Peyer's patch (tissue), 4 donors: ENCODE results near the gene SMIM12. TPM values are rescaled to one million over a fixed set of nuclear protein-coding genes. Genes with fewer than 3 reads are reported as not detected.

Source experiments
- DNase-seq, 3 donors: peaks; one replicate each; pipeline ENCODE4 v3.0.0-alpha.2; 2017 to 2019
- H3K27ac ChIP-seq, 4 donors: fragments of 200-600 bp; sonication (generic); one replicate each; pipeline ENCODE4 v1.5.1; 2016 to 2019
- H3K27me3 ChIP-seq, 2 donors: fragments of 200-600 bp; sonication (generic); one replicate each; pipeline ENCODE4 v1.5.1; 2019
- H3K36me3 ChIP-seq, 3 donors: fragments of 200-600 bp; sonication (generic); one replicate each; pipeline ENCODE4 v1.5.1; 2016 to 2019
- H3K4me1 ChIP-seq, 4 donors: fragments of 200-600 bp; sonication (generic); one replicate each; pipeline ENCODE4 v1.5.1; 2016 to 2019
- H3K4me3 ChIP-seq, 4 donors: fragments of 200-600 bp; sonication (generic); 1 replicate in 3 of 4; 2 replicates in 1 of 4; pipeline ENCODE4 v1.5.1; 2016 to 2019; ENCODE audit warnings: mild to moderate bottlenecking in 1 of 4
- H3K9me3 ChIP-seq, 4 donors: fragments of 200-600 bp; sonication (generic); one replicate each; pipeline ENCODE4 v1.5.1; 2016 to 2019; ENCODE audit warnings: mild to moderate bottlenecking in 1 of 4
- CTCF ChIP-seq, 6 experiments: fragments of 450-650 bp in 4 of 6; fragments of 200-600 bp in 2 of 6; sonication (generic) in 1 of 6; IDR thresholded peaks; one replicate each; pipeline ENCODE4 v1.5.1; 2017 to 2019; ENCODE audit warnings: antibody characterized with exemption in 6 of 6, mild to moderate bottlenecking in 3 of 6, moderate library complexity in 1 of 6
- POLR2A ChIP-seq, 2 donors: fragments of 450-650 bp; IDR thresholded peaks; one replicate each; pipeline ENCODE4 v1.5.1; 2017; ENCODE audit warnings: antibody characterized with exemption in 2 of 2, mild to moderate bottlenecking in 2 of 2, moderate library complexity in 2 of 2
- total RNA-seq, 4 donors: library from RNA; depleted of rRNA; stranded (reverse); fragments of >200 nt; gene quantifications; one replicate each; pipeline ENCODE4 v1.1.0, GENCODE V29; 2016

Gene SMIM12
- total RNA-seq, 4 donors from 2014 or later, result 10.7 to 40.3 (median 30.0) TPM

DNA sequence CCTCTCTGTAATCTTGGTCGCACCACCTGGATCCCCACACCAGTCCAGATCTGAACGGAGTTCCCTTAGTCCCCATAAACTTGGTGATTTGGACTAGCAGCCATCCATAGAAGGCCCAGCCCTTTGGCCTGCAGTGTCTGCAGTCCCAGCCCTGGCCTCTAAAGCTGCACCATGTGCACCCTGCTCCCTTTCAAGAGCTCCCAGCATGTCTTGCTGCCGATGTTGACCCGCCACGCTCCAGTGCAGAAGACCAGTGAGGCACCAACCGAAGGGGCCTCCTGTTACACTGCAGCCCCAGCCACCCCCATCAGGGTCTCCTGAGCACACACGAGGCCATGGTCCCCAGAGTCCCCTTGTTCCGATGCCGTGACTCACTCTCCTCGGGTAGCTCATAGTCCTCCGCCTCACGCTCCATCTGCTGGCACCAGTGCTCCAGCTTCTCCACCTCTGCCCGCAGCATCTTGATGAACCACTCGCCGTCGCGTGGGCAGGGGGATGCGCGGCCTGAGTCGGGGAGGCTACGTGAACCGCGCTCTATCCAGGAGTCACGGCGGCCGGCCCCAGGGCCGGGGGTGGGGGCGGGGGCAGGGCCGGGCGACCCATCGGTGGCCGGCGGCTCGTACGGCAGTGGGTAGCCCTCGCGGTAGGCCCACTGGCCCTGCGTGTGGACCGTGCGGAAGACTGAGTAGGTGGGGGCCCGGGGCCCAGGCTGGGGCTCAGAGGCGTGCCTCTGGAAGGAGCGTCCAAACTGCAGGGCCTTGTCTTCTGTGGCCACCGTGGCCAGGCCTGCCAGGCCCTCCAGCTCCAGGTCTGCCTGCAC is 8.9 kb upstream of the SMIM12 start:
- TF ChIP-seq CTCF (IDR thresholded peaks at IDR 0.05) (no peak), POLR2A (IDR thresholded peaks at IDR 0.05) (no peak)
- Histone ChIP-seq H3K4me1 (peaks cover 0 to 15% (median 7%) of the 10 kb centered on the region in 4 donors), H3K27ac (no peak overlapping the region), H3K36me3 (no peaks in the 10 kb centered on the region), H3K9me3 (no peaks in the 10 kb centered on the region), H3K4me3 (no peak overlapping the region), H3K27me3 (no peaks in the 10 kb centered on the region)
- DNase-seq, result no peak

DNA sequence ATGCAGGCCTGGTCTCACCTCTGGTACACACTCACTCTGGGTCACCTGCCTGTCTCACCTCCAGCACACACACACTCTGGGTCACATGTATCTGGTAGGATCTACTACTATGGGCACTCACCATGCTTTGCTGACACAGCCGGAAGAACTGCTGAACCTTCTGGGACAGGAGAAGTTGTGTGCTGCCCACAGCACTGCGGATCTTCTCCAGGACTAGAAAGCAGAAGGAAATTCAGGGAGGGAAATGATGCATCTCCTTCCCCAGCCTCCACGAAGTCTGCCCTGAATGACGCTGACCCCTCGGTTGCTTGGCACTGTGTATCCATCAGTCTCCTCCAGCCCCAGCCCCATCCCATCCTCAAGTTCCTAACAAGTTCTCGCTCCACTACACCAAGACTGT is 7.9 kb upstream of the SMIM12 start:
- H3K4me1 ChIP-seq, result peaks cover 0 to 18% (median 7%) of the 10 kb centered on the region in 4 donors
- TF ChIP-seq POLR2A (IDR thresholded peaks at IDR 0.05) (no peak), CTCF (IDR thresholded peaks at IDR 0.05) (no peak)

DNA sequence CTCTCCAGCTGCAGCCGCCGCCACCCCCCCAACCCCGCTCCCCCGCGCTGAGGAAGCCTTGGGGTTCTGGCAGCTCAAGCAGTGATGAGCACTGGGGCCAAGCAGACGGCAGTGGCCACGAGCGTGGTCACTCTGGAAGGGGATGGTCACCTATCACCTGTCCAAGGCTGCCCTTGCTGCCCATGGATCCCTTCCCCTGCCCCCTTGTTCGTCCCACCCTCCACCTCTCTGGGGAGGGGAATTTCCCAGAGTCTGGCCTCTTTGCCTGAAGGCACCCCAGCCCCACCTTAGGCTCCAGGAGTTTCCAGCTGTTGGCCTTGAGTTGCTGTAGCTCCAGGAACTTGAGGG is 7.2 kb upstream of the SMIM12 start:
- DNase-seq, result no peak
- peak overlapping the region; percentile 60 to 79 (median 72) for H3K4me3 ChIP-seq
- H3K27ac ChIP-seq, result peak overlapping the region; percentile 79 to 91 (median 88)

More for the DNA sequence above, 7.9 kb upstream of the SMIM12 start:
- no peak overlapping the region for H3K27ac ChIP-seq
- H3K9me3 ChIP-seq, result no peaks in the 10 kb centered on the region
- no peak for DNase-seq
- no peak overlapping the region for H3K4me3 ChIP-seq
- H3K36me3 ChIP-seq, result no peaks in the 10 kb centered on the region
- H3K27me3 ChIP-seq, result no peaks in the 10 kb centered on the region

GRCh38 chr1:34865981-34866761 is 6.6 kb upstream of the SMIM12 start:
- Histone ChIP-seq H3K4me1 (peaks cover 0 to 18% (median 7%) of the 10 kb centered on the region in 4 donors), H3K4me3 (peak overlapping the region; percentile 60 to 79 (median 72)), H3K9me3 (no peaks in the 10 kb centered on the region), H3K27ac (peak overlapping the region; percentile 79 to 91 (median 88)), H3K36me3 (no peaks in the 10 kb centered on the region), H3K27me3 (no peaks in the 10 kb centered on the region)
- DNase-seq, result peak; percentile 92 to 97 (median 93)
- peak; percentile 92 to 98 (median 95) for TF ChIP-seq CTCF (IDR thresholded peaks at IDR 0.05)
- no peak for TF ChIP-seq POLR2A (IDR thresholded peaks at IDR 0.05)

More for the DNA sequence above, 7.2 kb upstream of the SMIM12 start:
- Histone ChIP-seq H3K4me1 (peaks cover 0 to 18% (median 7%) of the 10 kb centered on the region in 4 donors), H3K27me3 (no peaks in the 10 kb centered on the region), H3K36me3 (no peaks in the 10 kb centered on the region), H3K9me3 (no peaks in the 10 kb centered on the region)
- no peak for TF ChIP-seq CTCF (IDR thresholded peaks at IDR 0.05)
- no peak for TF ChIP-seq POLR2A (IDR thresholded peaks at IDR 0.05)

GRCh38 chr1:34865573-34865972 is 6.0 kb upstream of the SMIM12 start:
- no peak for TF ChIP-seq POLR2A (IDR thresholded peaks at IDR 0.05)
- TF ChIP-seq CTCF (IDR thresholded peaks at IDR 0.05), result no peak
- H3K27me3 ChIP-seq, result no peaks in the 10 kb centered on the region
- peak overlapping the region; percentile 60 to 79 (median 72) for H3K4me3 ChIP-seq
- DNase-seq, result no peak
- H3K9me3 ChIP-seq, result no peaks in the 10 kb centered on the region
- H3K27ac ChIP-seq, result peak overlapping the region; percentile 79 to 91 (median 88)
- no peaks in the 10 kb centered on the region for H3K36me3 ChIP-seq
- peaks cover 0 to 18% (median 7%) of the 10 kb centered on the region in 4 donors for H3K4me1 ChIP-seq
